Omental fat pad (tissue), 4 donors: ENCODE results near the gene CACNB2. TPM values are rescaled to one million over a fixed set of nuclear protein-coding genes. Genes with fewer than 3 reads are reported as not detected.
"Not testable (repeated sequence)": the region's sequence is repeated elsewhere in the genome, so short reads cannot be mapped to it uniquely, and the experiment has no call there.

Experiments used
- ATAC-seq: fragments of 150-250 bp; one replicate; pipeline ENCODE4 v1.9.1; 2016; ENCODE audit warnings: mild to moderate bottlenecking, moderate library complexity; ENCODE audit not compliant: low FRiP score
- DNase-seq: peaks from one replicate; pipeline ENCODE4 v3.0.0-alpha.2; 2019; ENCODE audit warnings: low spot score
- CTCF ChIP-seq, 3 donors: fragments of 450-650 bp; IDR thresholded peaks; one replicate each; pipeline ENCODE4 v1.5.1; 2016 to 2017; ENCODE audit warnings: antibody characterized with exemption in 3 of 3, mild to moderate bottlenecking in 3 of 3, moderate library complexity in 2 of 3
- total RNA-seq, 4 donors: library from RNA; depleted of rRNA; stranded (reverse); fragments of >200 nt; gene quantifications; one replicate each; pipeline ENCODE4 v1.1.0, GENCODE V29; 2016

CACNB2 gene
- total RNA-seq, 4 donors from 2014 or later, result 2.0 to 12.1 (median 6.1) TPM

- no peak for DNase-seq
- TF ChIP-seq CTCF (IDR thresholded peaks at IDR 0.05), result no peak
- ATAC-seq, result no peak
Observed at GRCh38 chr10:18583575-18584270, 443.5 kb downstream of the CACNB2 start.

GRCh38 chr10:18586637-18587036 is 446.4 kb downstream of the CACNB2 start:
- DNase-seq, ATAC-seq: not testable (repeated sequence)

DNA sequence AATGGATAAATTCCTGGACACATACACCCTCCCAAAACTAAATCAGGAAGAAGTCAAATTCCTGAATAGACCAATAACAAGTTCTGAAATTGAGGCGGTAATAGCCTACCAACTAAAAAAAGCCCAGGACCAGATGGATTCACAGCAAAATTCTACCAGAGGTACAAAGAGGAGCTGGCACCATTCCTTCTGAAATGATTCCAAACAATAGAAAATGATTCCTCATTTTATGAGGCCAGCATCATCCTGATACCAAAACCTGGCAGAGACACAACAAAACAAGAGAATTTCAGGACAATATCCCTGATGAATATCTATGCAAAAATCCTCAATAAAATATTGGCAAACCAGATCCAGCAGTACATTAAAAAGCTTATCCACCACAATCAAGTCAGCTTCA is 450.9 kb downstream of the CACNB2 start:
- ATAC-seq, DNase-seq: not testable (repeated sequence)

Other genes with a start within 250 kb of the CACNB2 start
- gene SLC39A12, start 188.5 kb upstream of the CACNB2 start, total RNA-seq, result under 1 TPM in 3 of 4 donors, not detected in 1; 0.44 to 0.56 (median 0.47) TPM